Endothelial cell of umbilical vein (primary cell): Measurements from ENCODE around the gene JAKMIP1. TPM values are rescaled to one million over a fixed set of nuclear protein-coding genes. Genes with fewer than 3 reads are reported as not detected.

Experiments used
- BruUV-seq: library from RNA; stranded (reverse); fragments of 400-500 nt; replicated peaks from 2 replicates; lab custom pipeline; 2021; lab: Mats Ljungman, UMichigan
- CTCF ChIA-PET: fragments of 300-600, 350-600 bp; sonication (Branson Sonifier 250); formaldehyde crosslinking; loops from one replicate; lab custom pipeline; 2021; ENCODE audit warnings: antibody characterized with exemption, inconsistent platforms; lab: Charles Lee
- POLR2A ChIA-PET: fragments of 300-600, 350-600 bp; sonication (Branson Sonifier 250); formaldehyde crosslinking; loops from one replicate; lab custom pipeline; 2021; ENCODE audit warnings: antibody characterized with exemption, inconsistent platforms; lab: Charles Lee
- DNase-seq: peaks from one replicate; pipeline ENCODE4 v3.0.0-alpha.2; 2011; ENCODE audit warnings: low read depth, low spot score
- FAIRE-seq: peaks from 2 replicates; lab custom pipeline; 2011; peaks lifted over from hg19 to GRCh38; lab: Jason Lieb, UNC
- H2AFZ ChIP-seq: 2 replicates; pipeline ENCODE4 v1.6.0; 2012; ENCODE audit warnings: low read depth, low read length, control low read depth, inconsistent platforms
- H3K27ac ChIP-seq: 2 replicates; pipeline ENCODE4 v1.5.1; 2011; ENCODE audit warnings: low read depth, mild to moderate bottlenecking, control low read depth, low read length, moderate library complexity; ENCODE audit not compliant: insufficient read depth
- H3K27me3 ChIP-seq, 2 experiments: 2 replicates each; pipeline versions ENCODE4 v1.6.0 to v1.6.1; 2011; ENCODE audit warnings: low read length in 2 of 2, mixed read lengths in 1 of 2; ENCODE audit not compliant: control insufficient read depth in 2 of 2, insufficient read depth in 2 of 2
- H3K36me3 ChIP-seq, 2 experiments: 2 replicates in 1 of 2; 3 replicates in 1 of 2; pipeline ENCODE4 v1.5.1; 2011; ENCODE audit warnings: low read length in 2 of 2, mild to moderate bottlenecking in 1 of 2, moderate library complexity in 1 of 2; ENCODE audit not compliant: control insufficient read depth in 2 of 2, insufficient read depth in 2 of 2; ENCODE audit errors: extremely low read depth in 1 of 2
- H3K4me1 ChIP-seq: 3 replicates; pipeline ENCODE4 v1.5.1; 2011; ENCODE audit warnings: mild to moderate bottlenecking, low read length; ENCODE audit not compliant: control insufficient read depth, insufficient read depth; ENCODE audit errors: extremely low read depth
- H3K4me2 ChIP-seq: 2 replicates; pipeline ENCODE4 v1.6.1; 2011; ENCODE audit warnings: low read length, control low read depth, mixed read lengths; ENCODE audit not compliant: insufficient read depth
- H3K4me3 ChIP-seq, 3 experiments: fragments of 200-600 bp in 1 of 3; sonication (generic), shearing (Covaris generic) in 1 of 3; replicated peaks in 1 of 3; 2 replicates each; pipeline ENCODE4 v1.5.1; 2011 to 2016; ENCODE audit warnings: control low read depth in 3 of 3, low read length in 3 of 3, mild to moderate bottlenecking in 2 of 3, inconsistent platforms in 1 of 3, low read depth in 1 of 3, moderate library complexity in 1 of 3; ENCODE audit not compliant: insufficient read depth in 1 of 3
- H3K79me2 ChIP-seq: 2 replicates; pipeline ENCODE4 v1.6.0; 2012; ENCODE audit warnings: low read length, inconsistent platforms; ENCODE audit not compliant: control insufficient read depth, insufficient read depth
- H3K9ac ChIP-seq: replicated peaks from 2 replicates; pipeline ENCODE3; 2011; ENCODE audit warnings: low read length, control low read depth; ENCODE audit not compliant: insufficient read depth; ENCODE audit errors: extremely low read depth
- H3K9me1 ChIP-seq: replicated peaks from 3 replicates; pipeline ENCODE4 v1.6.0; 2011; ENCODE audit warnings: mild to moderate bottlenecking, low read length; ENCODE audit not compliant: control insufficient read depth, insufficient read depth; ENCODE audit errors: extremely low read depth
- H3K9me3 ChIP-seq: replicated peaks from 2 replicates; pipeline ENCODE4 v1.5.1; 2012; ENCODE audit warnings: low read length, inconsistent platforms; ENCODE audit not compliant: control insufficient read depth, insufficient read depth
- H4K20me1 ChIP-seq: replicated peaks from 2 replicates; pipeline ENCODE3; 2011; ENCODE audit warnings: mild to moderate bottlenecking, low read length; ENCODE audit not compliant: control insufficient read depth, insufficient read depth; ENCODE audit errors: extremely low read depth
- CTCF ChIP-seq, 2 donors: IDR thresholded peaks; 1 replicate in 1 of 2; 2 replicates in 1 of 2; pipeline ENCODE4 v1.5.1; 2011; ENCODE audit warnings: low read length in 2 of 2, mild to moderate bottlenecking in 2 of 2, moderate library complexity in 2 of 2, control low read depth in 1 of 2, inconsistent platforms in 1 of 2, low read depth in 1 of 2; ENCODE audit not compliant: insufficient read depth in 1 of 2; ENCODE audit errors: extremely low read depth in 1 of 2
- EZH2 ChIP-seq: IDR thresholded peaks from 2 replicates; pipeline ENCODE4 v1.6.1; 2012; ENCODE audit warnings: borderline replicate concordance, low read depth, mild to moderate bottlenecking, moderate library complexity, low read length, inconsistent platforms; ENCODE audit not compliant: severe bottlenecking
- FOS ChIP-seq: IDR thresholded peaks from 2 replicates; pipeline ENCODE4 v1.6.1; 2011; ENCODE audit warnings: mild to moderate bottlenecking, low read length, moderate library complexity, borderline replicate concordance; ENCODE audit not compliant: insufficient read depth
- GATA2 ChIP-seq: IDR thresholded peaks from 2 replicates; pipeline ENCODE4 v1.7.0; 2011; ENCODE audit warnings: low read depth, mild to moderate bottlenecking, moderate library complexity, mixed read lengths, low read length; ENCODE audit not compliant: insufficient read length, insufficient read depth
- JUN ChIP-seq: IDR thresholded peaks from 2 replicates; pipeline ENCODE4 v1.6.1; 2011; ENCODE audit warnings: borderline replicate concordance, low read depth; ENCODE audit not compliant: insufficient read length, insufficient read depth
- MAX ChIP-seq: IDR thresholded peaks from 2 replicates; pipeline ENCODE4 v1.6.1; 2011; ENCODE audit not compliant: insufficient read depth, insufficient read length
- MYC ChIP-seq: IDR thresholded peaks from one replicate; pipeline ENCODE4 v1.6.1; 2011; ENCODE audit warnings: mild to moderate bottlenecking, low read depth, low read length
- POLR2A ChIP-seq: IDR thresholded peaks from 2 replicates; pipeline ENCODE4 v1.6.1; 2012; ENCODE audit warnings: low read depth, mild to moderate bottlenecking, control low read depth, low read length
- POLR2AphosphoS5 ChIP-seq: IDR thresholded peaks from 2 replicates; pipeline ENCODE4 v1.6.1; 2012; ENCODE audit warnings: low read depth, mild to moderate bottlenecking, control low read depth, low read length, moderate library complexity; ENCODE audit not compliant: insufficient read depth
- dilution Hi-C: fragments of 300-500 bp; cut with MboI; formaldehyde crosslinking; loops from one replicate; pipeline ENCODE4 v1.15.0; 2019; ENCODE audit warnings: low sequenced_read_pairs; ENCODE audit not compliant: extremely low pct_ligation_motif_present
- intact Hi-C: fragments of 100-400 bp; cut with micrococcal nuclease; formaldehyde crosslinking; loops from one replicate; pipeline ENCODE4 v1.10.0; 2022
- polyA plus RNA-seq, 4 experiments: library from polyadenylated mRNA; depleted of rRNA in 3 of 4; stranded (reverse) in 3 of 4; unstranded in 1 of 4; fragments of >200 nt; gene quantifications; 2 replicates each; pipeline versions ENCODE4 v1.2.1 to v1.2.3, GENCODE V29; 2011 to 2012; ENCODE audit warnings: missing spikeins in 1 of 4
- total RNA-seq: library from RNA; stranded (reverse); gene quantifications from 2 replicates; pipeline ENCODE4 v1.2.3, GENCODE V29; 2021

The JAKMIP1 gene
- total and polyA plus RNA-seq, 2 donors (not counting 3 experiments of a cell fraction or from before 2014, with no cell fraction given), result not detected

DNA sequence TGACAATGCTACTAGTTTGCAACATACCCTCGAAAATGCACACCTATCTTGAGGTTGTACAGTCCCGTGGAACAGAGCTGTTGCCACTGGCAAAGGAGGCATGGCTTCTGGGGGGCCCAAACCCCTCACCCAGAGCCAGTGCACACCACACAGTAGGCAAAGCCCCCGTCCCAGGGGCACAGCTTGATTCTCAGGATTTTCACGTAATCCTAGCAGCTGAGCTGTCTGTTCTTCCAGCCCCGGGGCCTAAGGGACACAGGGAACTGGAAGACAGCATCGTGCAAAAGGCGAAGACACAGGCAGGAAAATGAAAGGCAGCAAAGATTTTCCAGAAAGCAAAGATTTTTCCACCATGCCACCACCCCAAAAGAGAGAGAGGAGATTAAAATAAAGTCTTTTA lies 77.2 kb downstream of the JAKMIP1 start:
- DNase-seq, result no peak
- H3K4me1 ChIP-seq, result no peaks in the 10 kb centered on the region
- no peak for TF ChIP-seq MAX
- no peak for TF ChIP-seq JUN
- no peak for TF ChIP-seq CTCF (IDR thresholded peaks at IDR 0.05; ENCODE audit: extremely low read depth in 1 of 2, insufficient read depth in 1 of 2, low read depth in 1 of 2, low read length in 2 of 2)
- TF ChIP-seq POLR2AphosphoS5, result no peak
- no peak for TF ChIP-seq POLR2A
- no peak for TF ChIP-seq MYC
- no peak for TF ChIP-seq FOS
- no peak for TF ChIP-seq GATA2
- TF ChIP-seq EZH2, result no peak
- no peaks in the 10 kb centered on the region for H3K79me2 ChIP-seq
- H3K27ac ChIP-seq, result no peak overlapping the region
- peaks cover 4% of the 10 kb centered on the region for H3K9me3 ChIP-seq
- no peak overlapping the region for H3K9ac ChIP-seq
- POLR2A ChIA-PET, result no interaction called here
- H4K20me1 ChIP-seq, result no peaks in the 10 kb centered on the region
- no peaks in the 10 kb centered on the region for H3K27me3 ChIP-seq
- H3K4me3 ChIP-seq, result no peak overlapping the region
- no peak for FAIRE-seq
- no peaks in the 10 kb centered on the region for H3K9me1 ChIP-seq
- dilution Hi-C loops, result no loop called here
- BruUV-seq, result no TSS peak
- no peaks in the 10 kb centered on the region for H3K36me3 ChIP-seq
- CTCF ChIA-PET, result no interaction called here
- H2AFZ ChIP-seq, result no peak overlapping the region
- intact Hi-C loops, result no loop called here
- H3K4me2 ChIP-seq, result no peak overlapping the region
